Neural progenitor cell (in vitro differentiated cells): ENCODE results near the gene STAMBP. TPM values are rescaled to one million over a fixed set of nuclear protein-coding genes. Genes with fewer than 3 reads are reported as not detected.

Experiments
- DNase-seq: peaks from one replicate; pipeline ENCODE4 v3.0.0-alpha.2; 2016; ENCODE audit warnings: low spot score
- H2AFZ ChIP-seq: fragments of 200-600 bp; sonication (generic); replicated peaks from 2 replicates; pipeline ENCODE4 v1.6.1; 2016; ENCODE audit warnings: antibody characterized with exemption
- H3F3A ChIP-seq: fragments of 200-600 bp; sonication (generic); 2 replicates; pipeline ENCODE4 v1.6.1; 2016; ENCODE audit warnings: antibody characterized with exemption, low read depth
- H3K27ac ChIP-seq: fragments of 200-600 bp; sonication (generic); 2 replicates; pipeline ENCODE4 v1.5.1; 2016; ENCODE audit warnings: mild to moderate bottlenecking
- H3K27me3 ChIP-seq: fragments of 200-600 bp; sonication (generic); 2 replicates; pipeline ENCODE4 v1.6.1; 2016; ENCODE audit warnings: mild to moderate bottlenecking, moderate library complexity
- H3K36me3 ChIP-seq: fragments of 200-600 bp; sonication (generic); 2 replicates; pipeline ENCODE4 v1.5.1; 2016
- H3K4me1 ChIP-seq: fragments of 200-600 bp; sonication (generic); 2 replicates; pipeline ENCODE4 v1.6.1; 2016; ENCODE audit warnings: mixed run types
- H3K4me2 ChIP-seq: fragments of 200-600 bp; sonication (generic); 2 replicates; pipeline ENCODE4 v1.6.1; 2016
- H3K4me3 ChIP-seq: fragments of 200-600 bp; sonication (generic); 2 replicates; pipeline ENCODE4 v1.5.1; 2016
- H3K79me2 ChIP-seq: fragments of 200-600 bp; sonication (generic); 2 replicates; pipeline ENCODE4 v1.6.1; 2016; ENCODE audit warnings: low read depth
- H3K9ac ChIP-seq: fragments of 200-600 bp; sonication (generic); 2 replicates; pipeline ENCODE4 v1.6.1; 2016
- H3K9me3 ChIP-seq: fragments of 200-600 bp; sonication (generic); 2 replicates; pipeline ENCODE4 v1.5.1; 2016; ENCODE audit warnings: low read depth
- H4K20me1 ChIP-seq: fragments of 200-600 bp; sonication (generic); 2 replicates; pipeline ENCODE4 v1.6.1; 2016; ENCODE audit warnings: low read depth
- H3K27ac Mint-ChIP-seq: 3 replicates; pipeline ENCODE4 v1.8.0; 2021; ENCODE audit warnings: mixed read lengths
- H3K27me3 Mint-ChIP-seq: 2 replicates; pipeline ENCODE4 v1.8.0; 2022; ENCODE audit warnings: low read depth, mild to moderate bottlenecking, inconsistent platforms, moderate library complexity, mixed read lengths; ENCODE audit not compliant: insufficient read depth
- H3K36me3 Mint-ChIP-seq: 3 replicates; pipeline ENCODE4 v1.8.0; 2021; ENCODE audit warnings: mixed read lengths
- H3K4me1 Mint-ChIP-seq: 3 replicates; pipeline ENCODE4 v1.8.0; 2021; ENCODE audit warnings: mixed read lengths
- H3K4me3 Mint-ChIP-seq: 3 replicates; pipeline ENCODE4 v1.8.0; 2021; ENCODE audit warnings: mild to moderate bottlenecking, moderate library complexity, mixed read lengths
- H3K9me3 Mint-ChIP-seq: 3 replicates; pipeline ENCODE4 v1.8.0; 2020; ENCODE audit warnings: mixed read lengths
- EZH2 ChIP-seq: fragments of 200-600 bp; sonication (generic); IDR thresholded peaks from 2 replicates; pipeline ENCODE4 v1.6.1; 2017; ENCODE audit warnings: antibody characterized with exemption, mild to moderate bottlenecking, moderate library complexity
- EZH2phosphoT487 ChIP-seq: fragments of 200-600 bp; sonication (generic); IDR thresholded peaks from 2 replicates; pipeline ENCODE4 v1.6.1; 2017; ENCODE audit warnings: antibody characterized with exemption
- total RNA-seq: library from RNA; depleted of rRNA; stranded (reverse); fragments of >200 nt; gene quantifications from 2 replicates; pipeline ENCODE4 v1.2.3, GENCODE V29; 2015; ENCODE audit warnings: low replicate concordance
- TF ChIP-seq, protein P1 (sequence below): fragments of 200-600 bp; sonication (generic); IDR thresholded peaks from 2 replicates; pipeline ENCODE4 v1.5.1; 2017; ENCODE audit warnings: antibody characterized with exemption, mild to moderate bottlenecking

The STAMBP gene
- total RNA-seq, 1 donor from 2014 or later, result 77.3 TPM

DNA sequence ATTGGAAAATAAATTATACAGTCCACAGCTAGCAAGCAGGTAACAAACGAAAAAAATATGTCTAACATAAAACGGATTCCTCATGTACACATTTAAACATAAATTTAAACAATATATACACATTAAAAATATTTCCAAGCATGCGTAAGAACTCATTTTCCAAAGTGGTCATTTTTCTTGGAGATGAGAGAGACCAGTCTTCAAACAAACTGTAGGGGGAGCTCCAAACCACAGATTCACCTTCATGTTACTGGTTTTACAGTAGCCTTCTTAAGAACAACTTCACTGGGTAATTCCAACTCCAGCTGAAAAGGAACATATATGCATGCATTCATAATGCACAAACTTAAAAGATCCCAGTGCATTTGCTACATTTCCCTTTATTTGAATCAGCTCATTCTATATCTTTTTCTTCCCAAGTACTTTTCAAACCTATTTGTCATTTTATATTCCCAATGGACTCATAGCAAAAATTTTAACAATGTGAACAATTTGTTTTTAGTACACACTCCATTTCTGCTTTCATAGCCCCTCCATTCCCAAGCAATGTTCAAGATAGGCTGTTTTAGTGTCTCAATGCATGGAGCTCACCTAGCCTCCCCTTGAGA, 4.7 kb upstream of the STAMBP start:
- Mint-ChIP-seq H3K4me3 (no peak overlapping the region), H3K27ac (no peak overlapping the region), H3K27me3 (no peaks in the 10 kb centered on the region), H3K4me1 (peaks cover 3% of the 10 kb centered on the region), H3K9me3 (no peaks in the 10 kb centered on the region), H3K36me3 (no peaks in the 10 kb centered on the region)
- Histone ChIP-seq H2AFZ (no peak overlapping the region), H3F3A (peaks cover 2% of the 10 kb centered on the region), H3K36me3 (no peaks in the 10 kb centered on the region), H3K9me3 (no peaks in the 10 kb centered on the region), H3K4me2 (no peak overlapping the region), H3K9ac (no peak overlapping the region), H3K27me3 (peaks cover 35% of the 10 kb centered on the region), H3K79me2 (no peaks in the 10 kb centered on the region), H4K20me1 (no peaks in the 10 kb centered on the region), H3K4me1 (no peaks in the 10 kb centered on the region), H3K27ac (no peak overlapping the region), H3K4me3 (no peak overlapping the region)
- TF ChIP-seq EZH2 (no peak), EZH2phosphoT487 (no peak)
- TF ChIP-seq, protein P1, sequence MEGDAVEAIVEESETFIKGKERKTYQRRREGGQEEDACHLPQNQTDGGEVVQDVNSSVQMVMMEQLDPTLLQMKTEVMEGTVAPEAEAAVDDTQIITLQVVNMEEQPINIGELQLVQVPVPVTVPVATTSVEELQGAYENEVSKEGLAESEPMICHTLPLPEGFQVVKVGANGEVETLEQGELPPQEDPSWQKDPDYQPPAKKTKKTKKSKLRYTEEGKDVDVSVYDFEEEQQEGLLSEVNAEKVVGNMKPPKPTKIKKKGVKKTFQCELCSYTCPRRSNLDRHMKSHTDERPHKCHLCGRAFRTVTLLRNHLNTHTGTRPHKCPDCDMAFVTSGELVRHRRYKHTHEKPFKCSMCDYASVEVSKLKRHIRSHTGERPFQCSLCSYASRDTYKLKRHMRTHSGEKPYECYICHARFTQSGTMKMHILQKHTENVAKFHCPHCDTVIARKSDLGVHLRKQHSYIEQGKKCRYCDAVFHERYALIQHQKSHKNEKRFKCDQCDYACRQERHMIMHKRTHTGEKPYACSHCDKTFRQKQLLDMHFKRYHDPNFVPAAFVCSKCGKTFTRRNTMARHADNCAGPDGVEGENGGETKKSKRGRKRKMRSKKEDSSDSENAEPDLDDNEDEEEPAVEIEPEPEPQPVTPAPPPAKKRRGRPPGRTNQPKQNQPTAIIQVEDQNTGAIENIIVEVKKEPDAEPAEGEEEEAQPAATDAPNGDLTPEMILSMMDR, result peak; percentile 85
- peak; percentile 61 for DNase-seq

DNA sequence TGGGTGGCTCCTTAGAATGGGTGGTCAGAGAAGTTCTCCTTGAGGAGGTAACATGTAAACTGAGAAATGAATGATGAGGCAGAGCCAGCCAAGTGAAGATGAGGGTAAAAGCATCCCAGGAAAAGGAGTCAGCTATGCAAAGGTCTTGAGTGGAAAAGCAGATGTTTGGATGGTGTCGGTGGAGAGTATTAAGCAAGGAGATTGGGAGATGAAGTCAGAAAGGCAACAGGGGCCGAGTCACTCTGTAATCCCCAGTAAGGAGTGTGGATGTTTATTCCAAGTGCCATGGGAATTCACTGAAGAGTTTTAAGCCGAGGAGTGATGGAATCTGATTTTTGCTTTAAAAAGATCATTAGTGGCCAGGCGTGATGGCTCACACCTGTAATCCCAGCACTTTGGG, 3.4 kb upstream of the STAMBP start:
- Histone ChIP-seq H3K4me2 (no peak overlapping the region), H3K79me2 (peaks cover 13% of the 10 kb centered on the region), H3K9me3 (no peaks in the 10 kb centered on the region), H3K9ac (no peak overlapping the region), H3F3A (peaks cover 10% of the 10 kb centered on the region), H3K36me3 (no peaks in the 10 kb centered on the region), H4K20me1 (no peaks in the 10 kb centered on the region), H3K4me1 (peaks cover 9% of the 10 kb centered on the region), H3K27ac (no peak overlapping the region), H3K27me3 (peaks cover 35% of the 10 kb centered on the region), H2AFZ (no peak overlapping the region), H3K4me3 (no peak overlapping the region)
- Mint-ChIP-seq H3K36me3 (no peaks in the 10 kb centered on the region), H3K4me1 (peaks cover 13% of the 10 kb centered on the region), H3K4me3 (no peak overlapping the region), H3K27me3 (no peaks in the 10 kb centered on the region), H3K27ac (no peak overlapping the region), H3K9me3 (no peaks in the 10 kb centered on the region)
- DNase-seq, result no peak
- TF ChIP-seq, protein P1, result no peak
- TF ChIP-seq EZH2phosphoT487, result no peak

- H2AFZ ChIP-seq, result no peak overlapping the region
- H3K27ac ChIP-seq, result no peak overlapping the region
- peaks cover 27% of the 10 kb centered on the region for H3K79me2 ChIP-seq
- no peak overlapping the region for H3K4me2 ChIP-seq
- TF ChIP-seq, protein P1, result peak; percentile 30
- TF ChIP-seq EZH2, result no peak
- DNase-seq, result no peak
- H3K36me3 Mint-ChIP-seq, result peaks cover 2% of the 10 kb centered on the region
- H3K4me3 ChIP-seq, result no peak overlapping the region
- no peak overlapping the region for H3K4me3 Mint-ChIP-seq
- H4K20me1 ChIP-seq, result no peaks in the 10 kb centered on the region
- no peaks in the 10 kb centered on the region for H3K9me3 Mint-ChIP-seq
- no peaks in the 10 kb centered on the region for H3K36me3 ChIP-seq
- no peaks in the 10 kb centered on the region for H3K27me3 Mint-ChIP-seq
- H3K4me1 Mint-ChIP-seq, result peaks cover 19% of the 10 kb centered on the region
- H3K27ac Mint-ChIP-seq, result no peak overlapping the region
- H3K27me3 ChIP-seq, result peaks cover 35% of the 10 kb centered on the region
- H3K4me1 ChIP-seq, result peaks cover 9% of the 10 kb centered on the region
- no peaks in the 10 kb centered on the region for H3K9me3 ChIP-seq
- no peak overlapping the region for H3K9ac ChIP-seq
- peaks cover 10% of the 10 kb centered on the region for H3F3A ChIP-seq
These were observed 1.7 kb upstream of the STAMBP start for GRCh38 chr2:73827018-73827417.
